Measurements from ENCODE around the gene ALDH8A1. TPM values are rescaled to one million over a fixed set of nuclear protein-coding genes. Genes with fewer than 3 reads are reported as not detected.

Gene ALDH8A1
- total and polyA plus RNA-seq, 2 experiments from 2014 or later, result 8.0 to 9.9 TPM

DNA sequence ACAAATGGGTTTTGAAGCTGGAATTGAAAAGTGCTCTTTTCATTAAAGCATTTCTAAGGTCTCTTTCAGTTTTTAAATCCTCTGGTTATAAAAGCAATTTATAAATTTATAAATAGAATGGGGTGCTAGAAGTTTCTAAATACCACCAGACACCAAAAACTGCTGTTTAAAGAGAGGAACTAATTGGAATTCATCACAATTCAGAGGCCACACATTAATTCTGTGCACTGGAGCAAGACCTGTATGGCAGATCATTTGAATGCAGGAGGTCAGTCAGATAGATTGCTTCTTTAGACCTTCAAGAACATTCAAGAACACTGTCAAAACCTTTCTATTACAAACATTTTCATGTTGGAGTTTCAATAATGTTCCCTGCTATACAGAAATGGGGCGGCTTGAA, 55.1 kb downstream of the ALDH8A1 start:
- DNase-seq (ENCODE audit: low spot score), result no peak
- H4K20me1 ChIP-seq (ENCODE audit: insufficient read depth, poor library complexity, severe bottlenecking), result no peaks in the 10 kb centered on the region
- no peak overlapping the region for H3K4me3 ChIP-seq
- no peaks in the 10 kb centered on the region for H3K9me3 ChIP-seq (ENCODE audit: low read depth)
- 96% methylated on average over 1 of the region's 1 CpG for WGBS (ENCODE audit: low lambda C conversion rate, missing lambda C conversion rate)
- H2AFZ ChIP-seq, result no peak overlapping the region
- H3K4me1 ChIP-seq (ENCODE audit: insufficient read depth), result no peaks in the 10 kb centered on the region
- H3K27me3 ChIP-seq, result no peaks in the 10 kb centered on the region
- H3K27ac ChIP-seq, result no peak overlapping the region
- no peaks in the 10 kb centered on the region for H3K79me2 ChIP-seq
- TF ChIP-seq, protein P1, sequence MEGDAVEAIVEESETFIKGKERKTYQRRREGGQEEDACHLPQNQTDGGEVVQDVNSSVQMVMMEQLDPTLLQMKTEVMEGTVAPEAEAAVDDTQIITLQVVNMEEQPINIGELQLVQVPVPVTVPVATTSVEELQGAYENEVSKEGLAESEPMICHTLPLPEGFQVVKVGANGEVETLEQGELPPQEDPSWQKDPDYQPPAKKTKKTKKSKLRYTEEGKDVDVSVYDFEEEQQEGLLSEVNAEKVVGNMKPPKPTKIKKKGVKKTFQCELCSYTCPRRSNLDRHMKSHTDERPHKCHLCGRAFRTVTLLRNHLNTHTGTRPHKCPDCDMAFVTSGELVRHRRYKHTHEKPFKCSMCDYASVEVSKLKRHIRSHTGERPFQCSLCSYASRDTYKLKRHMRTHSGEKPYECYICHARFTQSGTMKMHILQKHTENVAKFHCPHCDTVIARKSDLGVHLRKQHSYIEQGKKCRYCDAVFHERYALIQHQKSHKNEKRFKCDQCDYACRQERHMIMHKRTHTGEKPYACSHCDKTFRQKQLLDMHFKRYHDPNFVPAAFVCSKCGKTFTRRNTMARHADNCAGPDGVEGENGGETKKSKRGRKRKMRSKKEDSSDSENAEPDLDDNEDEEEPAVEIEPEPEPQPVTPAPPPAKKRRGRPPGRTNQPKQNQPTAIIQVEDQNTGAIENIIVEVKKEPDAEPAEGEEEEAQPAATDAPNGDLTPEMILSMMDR (IDR thresholded peaks at IDR 0.05; ENCODE audit: poor library complexity), result no peak
- TF ChIP-seq EZH2 (IDR thresholded peaks at IDR 0.05; ENCODE audit: borderline replicate concordance) (no peak), EZH2phosphoT487 (IDR thresholded peaks at IDR 0.05; ENCODE audit: low read depth, severe bottlenecking, unreplicated experiment) (no peak)
- H3K4me2 ChIP-seq, result no peak overlapping the region
- no peaks in the 10 kb centered on the region for H3K36me3 ChIP-seq (replicated peaks; ENCODE audit: insufficient read depth, low read depth)
- no peaks in the 10 kb centered on the region for H3K9me2 ChIP-seq (replicated peaks; ENCODE audit: insufficient read depth)

DNA sequence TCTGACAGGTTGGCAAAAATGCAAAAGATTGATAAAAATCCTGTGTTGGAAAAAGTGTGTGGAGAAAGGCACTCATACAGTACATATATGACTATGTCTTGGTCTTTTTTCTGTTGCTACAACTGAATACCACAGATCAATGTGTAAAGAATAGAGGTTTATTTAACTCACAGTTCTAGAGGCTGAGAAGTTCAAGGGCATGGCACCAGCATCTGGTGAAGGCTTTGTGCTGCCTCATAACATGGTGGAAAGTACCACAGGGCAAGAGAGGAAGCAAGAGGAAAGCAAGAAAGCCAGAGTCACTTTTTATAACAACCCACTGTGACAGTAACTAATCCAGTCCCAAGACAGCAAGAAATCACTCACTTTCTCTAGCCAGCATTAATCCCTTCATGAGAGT, 57.5 kb downstream of the ALDH8A1 start:
- no peak for TF ChIP-seq EZH2phosphoT487 (IDR thresholded peaks at IDR 0.05; ENCODE audit: low read depth, severe bottlenecking, unreplicated experiment)
- TF ChIP-seq, protein P1 (IDR thresholded peaks at IDR 0.05; ENCODE audit: poor library complexity), result no peak
- no peak for TF ChIP-seq EZH2 (IDR thresholded peaks at IDR 0.05; ENCODE audit: borderline replicate concordance)
- Histone ChIP-seq H3K79me2 (no peaks in the 10 kb centered on the region), H3K27ac (no peak overlapping the region), H3K4me2 (no peak overlapping the region), H3K4me1 (ENCODE audit: insufficient read depth) (no peaks in the 10 kb centered on the region), H2AFZ (no peak overlapping the region), H3K9me3 (ENCODE audit: low read depth) (no peaks in the 10 kb centered on the region), H3K4me3 (no peak overlapping the region), H3K9me2 (replicated peaks; ENCODE audit: insufficient read depth) (no peaks in the 10 kb centered on the region), H3K36me3 (replicated peaks; ENCODE audit: insufficient read depth, low read depth) (no peaks in the 10 kb centered on the region), H4K20me1 (ENCODE audit: insufficient read depth, poor library complexity, severe bottlenecking) (no peaks in the 10 kb centered on the region), H3K27me3 (no peaks in the 10 kb centered on the region)
- DNase-seq (ENCODE audit: low spot score), result no peak

DNA sequence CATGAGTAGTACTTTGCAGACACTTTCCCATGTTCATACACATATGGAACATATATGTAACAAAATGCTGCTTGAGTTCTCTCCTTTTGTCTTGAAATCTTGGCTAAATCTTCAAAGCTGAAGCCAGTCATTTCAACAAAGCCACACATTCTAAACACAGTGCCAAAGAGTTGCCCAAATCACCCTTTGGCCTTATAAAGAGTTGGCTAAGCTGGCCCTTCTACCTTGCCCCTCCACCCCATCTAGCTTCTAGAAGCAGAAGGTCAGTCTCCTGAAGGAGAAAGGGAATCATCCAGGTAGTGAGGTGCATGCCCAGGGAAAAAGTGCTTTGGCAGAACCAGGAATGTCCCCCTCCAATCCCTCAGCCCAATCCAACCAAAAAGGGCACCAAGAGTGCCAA, 58.3 kb downstream of the ALDH8A1 start:
- H3K9me3 ChIP-seq (ENCODE audit: low read depth), result no peaks in the 10 kb centered on the region
- no peaks in the 10 kb centered on the region for H3K9me2 ChIP-seq (replicated peaks; ENCODE audit: insufficient read depth)
- H3K27ac ChIP-seq, result no peak overlapping the region
- H3K36me3 ChIP-seq (replicated peaks; ENCODE audit: insufficient read depth, low read depth), result no peaks in the 10 kb centered on the region
- H3K4me1 ChIP-seq (ENCODE audit: insufficient read depth), result no peaks in the 10 kb centered on the region
- H3K27me3 ChIP-seq, result no peaks in the 10 kb centered on the region
- no peaks in the 10 kb centered on the region for H4K20me1 ChIP-seq (ENCODE audit: insufficient read depth, poor library complexity, severe bottlenecking)
- no peak overlapping the region for H3K4me2 ChIP-seq
- no peak for DNase-seq (ENCODE audit: low spot score)
- TF ChIP-seq EZH2phosphoT487 (IDR thresholded peaks at IDR 0.05; ENCODE audit: low read depth, severe bottlenecking, unreplicated experiment) (no peak), EZH2 (IDR thresholded peaks at IDR 0.05; ENCODE audit: borderline replicate concordance) (no peak)
- TF ChIP-seq, protein P1 (IDR thresholded peaks at IDR 0.05; ENCODE audit: poor library complexity), result no peak
- no peaks in the 10 kb centered on the region for H3K79me2 ChIP-seq
- H3K4me3 ChIP-seq, result no peak overlapping the region
- no peak overlapping the region for H2AFZ ChIP-seq

DNA sequence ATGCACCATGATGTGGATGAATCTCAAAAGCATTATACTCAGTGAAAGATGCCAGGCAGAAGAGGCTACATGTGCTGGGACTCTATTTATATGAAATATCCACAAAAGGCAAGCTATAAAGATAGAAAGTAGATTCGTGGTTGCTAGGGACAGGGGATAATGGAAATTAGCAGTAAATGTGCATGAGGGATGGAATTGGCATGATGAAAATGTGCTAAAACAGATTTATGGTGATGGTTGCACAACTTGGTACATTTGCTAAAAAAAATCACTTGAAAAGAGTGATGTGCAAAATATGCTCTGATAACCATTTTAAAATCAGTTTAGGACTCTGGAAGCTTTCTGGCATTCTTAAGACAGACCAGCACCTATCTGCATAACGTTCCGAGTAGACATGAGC, 61.6 kb downstream of the ALDH8A1 start:
- TF ChIP-seq, protein P1 (IDR thresholded peaks at IDR 0.05; ENCODE audit: poor library complexity), result no peak
- WGBS (ENCODE audit: low lambda C conversion rate, missing lambda C conversion rate), result 86% methylated on average over 3 of the region's 3 CpGs
- Histone ChIP-seq H2AFZ (no peak overlapping the region), H3K79me2 (no peaks in the 10 kb centered on the region), H3K4me3 (no peak overlapping the region), H3K27me3 (no peaks in the 10 kb centered on the region), H3K4me1 (ENCODE audit: insufficient read depth) (no peaks in the 10 kb centered on the region), H3K4me2 (no peak overlapping the region), H3K9me3 (ENCODE audit: low read depth) (no peaks in the 10 kb centered on the region), H4K20me1 (ENCODE audit: insufficient read depth, poor library complexity, severe bottlenecking) (no peaks in the 10 kb centered on the region), H3K9me2 (replicated peaks; ENCODE audit: insufficient read depth) (no peaks in the 10 kb centered on the region), H3K27ac (no peak overlapping the region), H3K36me3 (replicated peaks; ENCODE audit: insufficient read depth, low read depth) (no peaks in the 10 kb centered on the region)
- DNase-seq (ENCODE audit: low spot score), result no peak

Data from hepatocyte (in vitro differentiated cells).